ENCODE data around the gene KIAA1958. TPM values are rescaled to one million over a fixed set of nuclear protein-coding genes. Genes with fewer than 3 reads are reported as not detected.

The KIAA1958 gene
- polyA plus RNA-seq, 1 of the 3 experiments (the other 2 are of a cell fraction) = 1.6 TPM

- H4K20me1 ChIP-seq (ENCODE audit: insufficient read depth) = no peaks in the 10 kb centered on the region
- no peak overlapping the region for H3K4me2 ChIP-seq
- no peaks in the 10 kb centered on the region for H3K9me2 ChIP-seq
- H3K79me2 ChIP-seq (ENCODE audit: insufficient read depth) = no peaks in the 10 kb centered on the region
- no peak for TF ChIP-seq MAX (IDR thresholded peaks at IDR 0.05; ENCODE audit: low read depth)
- peak; percentile 65 for TF ChIP-seq SMC3 (IDR thresholded peaks at IDR 0.05; ENCODE audit: low read depth, low read length)
- TF ChIP-seq MEF2A (IDR thresholded peaks at IDR 0.05; ENCODE audit: borderline replicate concordance, low read depth) = no peak
- TF ChIP-seq RFX5 (IDR thresholded peaks at IDR 0.05; ENCODE audit: low read length) = no peak
- TF ChIP-seq CTCF (IDR thresholded peaks at IDR 0.05) = peak; percentile 63
- TF ChIP-seq REST (IDR thresholded peaks at IDR 0.05; ENCODE audit: low read depth, low read length) = no peak
- TF ChIP-seq FOXM1 (IDR thresholded peaks at IDR 0.05; ENCODE audit: low read depth) = no peak
- no peak for TF ChIP-seq SIN3A (IDR thresholded peaks at IDR 0.05; ENCODE audit: borderline replicate concordance, low read depth, low read length)
- TF ChIP-seq RAD21 (IDR thresholded peaks at IDR 0.05; ENCODE audit: low read length) = peak; percentile 51
- no peak for TF ChIP-seq FOXJ3 (CRISPR knock-in tag; IDR thresholded peaks at IDR 0.05)
- no peak for DNase-seq
- H3K27ac ChIP-seq (ENCODE audit: low read depth in 2 of 2, low read length in 1 of 2) = no peak overlapping the region
- no peak overlapping the region for H3K9ac ChIP-seq
- H3K4me1 ChIP-seq (ENCODE audit: control insufficient read depth in 1 of 2, insufficient read depth in 2 of 2, low read depth in 1 of 2, low read length in 1 of 2) = peaks cover 0 to 5% of the 10 kb centered on the region in 2 experiments; a peak in 1 of 4 replicates
- no peak overlapping the region for H3K4me3 ChIP-seq (ENCODE audit: low read depth in 2 of 2, low read length in 1 of 2)
- peaks cover 0 to 18% of the 10 kb centered on the region in 2 experiments for H3K36me3 ChIP-seq (replicated peaks in 1 of 2; ENCODE audit: control insufficient read depth in 1 of 2, insufficient read depth in 2 of 2, low read length in 1 of 2)
- H2AFZ ChIP-seq (ENCODE audit: low read depth) = no peak overlapping the region
- no peaks in the 10 kb centered on the region for H3K27me3 ChIP-seq (ENCODE audit: insufficient read depth)
- CTCF ChIA-PET = interaction anchor here (0.9 to 2.3 kb wide), 8 partner anchors 11 to 383 kb away, joined by 3 to 12 read pairs (median 4); no protein-coding TSS in a partner anchor
- no peaks in the 10 kb centered on the region for H3K9me3 ChIP-seq
- POLR2A ChIA-PET = no interaction called here
- peaks cover 9% of the 10 kb centered on the region for H3F3A ChIP-seq (replicated peaks; ENCODE audit: insufficient read depth)
Measured at GRCh38 chr9:112443200-112443599, 43.4 kb upstream of the KIAA1958 start.

GRCh38 chr9:112443636-112444035 lies 43.0 kb upstream of the KIAA1958 start:
- Histone ChIP-seq H3K27me3 (ENCODE audit: insufficient read depth) (no peaks in the 10 kb centered on the region), H3F3A (replicated peaks; ENCODE audit: insufficient read depth) (peaks cover 9% of the 10 kb centered on the region), H2AFZ (ENCODE audit: low read depth) (no peak overlapping the region), H4K20me1 (ENCODE audit: insufficient read depth) (no peaks in the 10 kb centered on the region), H3K4me2 (no peak overlapping the region), H3K9me3 (no peaks in the 10 kb centered on the region), H3K79me2 (ENCODE audit: insufficient read depth) (no peaks in the 10 kb centered on the region), H3K4me3 (ENCODE audit: low read depth in 2 of 2, low read length in 1 of 2) (no peak overlapping the region), H3K9ac (no peak overlapping the region), H3K27ac (ENCODE audit: low read depth in 2 of 2, low read length in 1 of 2) (no peak overlapping the region), H3K36me3 (replicated peaks in 1 of 2; ENCODE audit: control insufficient read depth in 1 of 2, insufficient read depth in 2 of 2, low read length in 1 of 2) (peaks cover 0 to 17% of the 10 kb centered on the region in 2 experiments), H3K9me2 (no peaks in the 10 kb centered on the region), H3K4me1 (ENCODE audit: control insufficient read depth in 1 of 2, insufficient read depth in 2 of 2, low read depth in 1 of 2, low read length in 1 of 2) (peaks cover 0 to 5% of the 10 kb centered on the region in 2 experiments; a peak in 1 of 4 replicates)
- DNase-seq = no peak
- ChIA-PET POLR2A (no interaction called here), CTCF (interaction anchor here (0.9 to 2.3 kb wide), 8 partner anchors 11 to 383 kb away, joined by 3 to 12 read pairs (median 4); no protein-coding TSS in a partner anchor)
- 94% methylated on average over 1 of the region's 1 CpG for WGBS (ENCODE audit: low lambda C conversion rate)
- TF ChIP-seq EZH2phosphoT487 (IDR thresholded peaks at IDR 0.05; ENCODE audit: borderline replicate concordance, low read depth) = no peak
- no peak for TF ChIP-seq RXRA (IDR thresholded peaks at IDR 0.05; ENCODE audit: borderline replicate concordance, low read depth)
- TF ChIP-seq POLR2AphosphoS5 (IDR thresholded peaks at IDR 0.05; ENCODE audit: low read depth, low read length) = no peak
- TF ChIP-seq IRF3 (IDR thresholded peaks at IDR 0.05; ENCODE audit: low read depth, low read length) = no peak
- TF ChIP-seq TAF1 (IDR thresholded peaks at IDR 0.05; ENCODE audit: borderline replicate concordance, low read depth, low read length) = no peak
- no peak for TF ChIP-seq RFX5 (IDR thresholded peaks at IDR 0.05; ENCODE audit: low read length)
- no peak for TF ChIP-seq TCF12 (IDR thresholded peaks at IDR 0.05)
- no peak for TF ChIP-seq NRF1 (IDR thresholded peaks at IDR 0.05; ENCODE audit: low read depth, low read length)
- no peak for TF ChIP-seq CTCF (IDR thresholded peaks at IDR 0.05)
- no peak for TF ChIP-seq NFIC (IDR thresholded peaks at IDR 0.05; ENCODE audit: borderline replicate concordance)
- no peak for TF ChIP-seq RAD21 (IDR thresholded peaks at IDR 0.05; ENCODE audit: low read length)
- no peak for TF ChIP-seq YY1 (IDR thresholded peaks at IDR 0.05; ENCODE audit: low read depth)
- no peak for TF ChIP-seq SMC3 (IDR thresholded peaks at IDR 0.05; ENCODE audit: low read depth, low read length)
